Left lung (tissue), 10 donors: ENCODE data around the gene RXRA. TPM values are rescaled to one million over a fixed set of nuclear protein-coding genes. Genes with fewer than 3 reads are reported as not detected.

Source experiments
- ATAC-seq: fragments of 200-7000 bp; cut with Tn5 transposase; one replicate; pipeline ENCODE4 v1.9.1; 2020; ENCODE audit warnings: moderate library complexity
- DNase-seq, 4 donors: peaks; one replicate each; pipeline ENCODE4 v3.0.0-alpha.2; 2013 to 2020
- H3K27ac ChIP-seq, 2 donors: fragments of 200-600 bp; sonication (generic) in 1 of 2; one replicate each; pipeline versions ENCODE4 v1.5.0 to v1.8.0; 2020 to 2021
- H3K27me3 ChIP-seq, 2 donors: fragments of 200-600 bp; sonication (generic) in 1 of 2; one replicate each; pipeline versions ENCODE4 v1.5.0 to v1.8.0; 2020 to 2021
- H3K36me3 ChIP-seq, 2 donors: fragments of 200-600 bp; sonication (generic) in 1 of 2; one replicate each; pipeline versions ENCODE4 v1.5.0 to v1.8.0; 2020 to 2021
- H3K4me1 ChIP-seq, 2 donors: fragments of 200-600 bp; one replicate each; pipeline ENCODE4 v1.8.0; 2021
- H3K4me3 ChIP-seq, 2 donors: fragments of 200-600 bp; sonication (generic) in 1 of 2; one replicate each; pipeline versions ENCODE4 v1.5.0 to v1.8.0; 2020 to 2021; ENCODE audit warnings: mild to moderate bottlenecking in 1 of 2
- H3K9me3 ChIP-seq, 2 donors: fragments of 200-600 bp; sonication (generic) in 1 of 2; one replicate each; pipeline versions ENCODE4 v1.5.0 to v1.8.0; 2020 to 2021
- intact Hi-C, 2 donors: fragments of 100-400 bp; cut with DNase I; formaldehyde crosslinking; loops; one replicate each; pipeline versions ENCODE4 v1.11.2 to v1.14.2; 2022
- polyA plus RNA-seq, 6 donors: library from polyadenylated mRNA; unstranded; fragments of 120-200 nt; gene quantifications; one replicate each; pipeline ENCODE4 v1.2.1, GENCODE V29; 2013; ENCODE audit not compliant: insufficient read length in 6 of 6
- total RNA-seq, 2 donors: library from RNA; stranded (reverse); fragmentation: NEBNext Ultra II Directional; extraction: Animal tissue kit (Norgen Biotek cat#: 25700); gene quantifications; one replicate each; pipeline ENCODE4 v1.2.1, GENCODE V29; 2021
- TF ChIP-seq, protein P1 (sequence below), 2 donors: fragments of 200-600 bp; sonication (generic) in 1 of 2; IDR thresholded peaks; one replicate each; pipeline versions ENCODE4 v1.5.0 to v1.8.0; 2021; ENCODE audit warnings: antibody characterized with exemption in 2 of 2
- donor health status: DM: no; HTN: yes; CAD: no.
- donor health status: DM: no; HTN: no; CAD: no.

Gene RXRA
- total and polyA plus RNA-seq, 8 donors: 42.2 to 79.5 (median 55.7) TPM

DNA sequence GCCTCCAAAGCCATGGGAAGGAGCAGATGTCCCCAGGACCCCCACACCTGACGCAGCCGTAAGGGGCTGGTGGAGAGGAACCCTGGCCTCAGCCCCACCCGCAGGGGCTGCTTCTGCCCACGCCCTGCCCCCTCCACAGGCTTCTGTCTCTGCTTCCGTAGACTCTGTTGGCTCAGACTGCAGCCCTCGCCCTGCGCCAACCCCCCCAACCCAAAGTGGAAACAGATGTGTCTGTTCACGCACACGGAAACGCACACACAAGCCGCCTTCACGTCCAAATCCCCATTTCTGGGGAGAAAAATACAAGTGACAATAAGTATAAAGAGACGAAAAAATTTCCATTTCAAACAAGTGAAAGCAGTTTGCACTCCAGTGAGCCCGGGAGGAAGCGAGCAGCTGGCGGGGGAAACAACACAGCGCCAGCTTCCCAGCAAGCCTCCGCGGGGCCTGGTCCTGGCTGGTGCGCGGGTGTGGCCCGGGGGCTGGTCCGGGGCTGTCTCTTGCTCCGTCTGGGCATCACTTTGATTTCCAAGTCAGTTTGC, 32.6 kb upstream of the RXRA start:
- Histone ChIP-seq H3K9me3 (no peaks in the 10 kb centered on the region), H3K27me3 (peaks cover 0 to 17% of the 10 kb centered on the region in 2 donors), H3K4me1 (peaks cover 0 to 12% of the 10 kb centered on the region in 2 donors), H3K36me3 (no peaks in the 10 kb centered on the region), H3K27ac (no peak overlapping the region), H3K4me3 (peak overlapping the region in 1 of 2 donors; percentile 3)
- intact Hi-C loops: no loop called here
- peak; percentile 52 for ATAC-seq
- TF ChIP-seq, protein P1, sequence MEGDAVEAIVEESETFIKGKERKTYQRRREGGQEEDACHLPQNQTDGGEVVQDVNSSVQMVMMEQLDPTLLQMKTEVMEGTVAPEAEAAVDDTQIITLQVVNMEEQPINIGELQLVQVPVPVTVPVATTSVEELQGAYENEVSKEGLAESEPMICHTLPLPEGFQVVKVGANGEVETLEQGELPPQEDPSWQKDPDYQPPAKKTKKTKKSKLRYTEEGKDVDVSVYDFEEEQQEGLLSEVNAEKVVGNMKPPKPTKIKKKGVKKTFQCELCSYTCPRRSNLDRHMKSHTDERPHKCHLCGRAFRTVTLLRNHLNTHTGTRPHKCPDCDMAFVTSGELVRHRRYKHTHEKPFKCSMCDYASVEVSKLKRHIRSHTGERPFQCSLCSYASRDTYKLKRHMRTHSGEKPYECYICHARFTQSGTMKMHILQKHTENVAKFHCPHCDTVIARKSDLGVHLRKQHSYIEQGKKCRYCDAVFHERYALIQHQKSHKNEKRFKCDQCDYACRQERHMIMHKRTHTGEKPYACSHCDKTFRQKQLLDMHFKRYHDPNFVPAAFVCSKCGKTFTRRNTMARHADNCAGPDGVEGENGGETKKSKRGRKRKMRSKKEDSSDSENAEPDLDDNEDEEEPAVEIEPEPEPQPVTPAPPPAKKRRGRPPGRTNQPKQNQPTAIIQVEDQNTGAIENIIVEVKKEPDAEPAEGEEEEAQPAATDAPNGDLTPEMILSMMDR (IDR thresholded peaks at IDR 0.05): no peak
- DNase-seq: peak in 2 of 4 donors; percentile 51 to 71

DNA sequence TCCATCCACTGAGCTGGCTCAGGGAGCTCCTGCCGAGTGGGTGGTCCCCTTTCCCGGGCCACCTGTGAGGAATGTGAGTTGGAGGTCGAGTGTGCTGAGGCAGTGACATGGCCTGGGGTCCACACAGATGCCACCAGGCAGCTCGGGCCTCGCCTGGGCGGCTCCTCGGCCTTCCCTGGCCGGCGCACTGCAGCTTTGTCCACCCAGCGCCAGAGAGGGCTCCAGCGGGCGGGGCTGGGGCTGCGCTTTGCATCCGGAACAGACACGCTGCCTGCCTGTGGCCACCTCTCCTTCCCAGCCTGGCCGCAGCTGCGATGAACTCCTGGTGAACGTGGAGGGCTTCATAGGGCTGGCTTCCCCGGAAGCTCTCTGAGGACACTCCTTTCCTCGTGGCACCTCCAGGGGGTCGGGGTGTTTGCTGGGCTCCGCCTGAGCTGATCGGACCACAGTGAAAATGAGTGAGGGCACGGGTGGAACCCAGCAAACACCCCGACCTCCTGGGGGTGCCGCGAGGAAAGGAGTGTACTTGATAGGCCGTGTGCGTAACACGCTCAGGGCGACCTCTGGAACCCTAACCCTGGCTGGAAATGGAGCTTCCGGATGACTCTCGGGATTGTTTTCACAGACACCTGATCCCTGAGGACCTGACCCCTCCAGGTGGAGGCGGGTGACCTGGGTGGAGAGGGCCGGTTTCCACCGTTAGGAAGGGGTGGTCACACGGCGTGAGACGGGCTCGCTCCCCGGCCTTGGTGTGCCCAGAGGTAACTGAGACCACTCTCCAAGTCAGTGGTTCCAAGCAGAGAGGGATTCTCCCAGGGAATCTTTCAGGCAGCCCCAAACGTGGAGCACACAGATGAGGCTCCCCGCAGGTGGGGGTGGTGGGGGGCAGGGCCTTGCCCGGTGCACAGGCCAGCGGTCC, 31.8 kb upstream of the RXRA start:
- no peaks in the 10 kb centered on the region for H3K36me3 ChIP-seq
- intact Hi-C loops: no loop called here
- H3K27ac ChIP-seq: no peak overlapping the region
- ATAC-seq (peak; percentile 68), DNase-seq (peak in 1 of 4 donors; percentile 78)
- TF ChIP-seq, protein P1 (IDR thresholded peaks at IDR 0.05): no peak
- peaks cover 0 to 17% of the 10 kb centered on the region in 2 donors for H3K27me3 ChIP-seq
- H3K4me3 ChIP-seq: peak overlapping the region in 1 of 2 donors; percentile 3
- H3K4me1 ChIP-seq: peaks cover 0 to 12% of the 10 kb centered on the region in 2 donors
- no peaks in the 10 kb centered on the region for H3K9me3 ChIP-seq

DNA sequence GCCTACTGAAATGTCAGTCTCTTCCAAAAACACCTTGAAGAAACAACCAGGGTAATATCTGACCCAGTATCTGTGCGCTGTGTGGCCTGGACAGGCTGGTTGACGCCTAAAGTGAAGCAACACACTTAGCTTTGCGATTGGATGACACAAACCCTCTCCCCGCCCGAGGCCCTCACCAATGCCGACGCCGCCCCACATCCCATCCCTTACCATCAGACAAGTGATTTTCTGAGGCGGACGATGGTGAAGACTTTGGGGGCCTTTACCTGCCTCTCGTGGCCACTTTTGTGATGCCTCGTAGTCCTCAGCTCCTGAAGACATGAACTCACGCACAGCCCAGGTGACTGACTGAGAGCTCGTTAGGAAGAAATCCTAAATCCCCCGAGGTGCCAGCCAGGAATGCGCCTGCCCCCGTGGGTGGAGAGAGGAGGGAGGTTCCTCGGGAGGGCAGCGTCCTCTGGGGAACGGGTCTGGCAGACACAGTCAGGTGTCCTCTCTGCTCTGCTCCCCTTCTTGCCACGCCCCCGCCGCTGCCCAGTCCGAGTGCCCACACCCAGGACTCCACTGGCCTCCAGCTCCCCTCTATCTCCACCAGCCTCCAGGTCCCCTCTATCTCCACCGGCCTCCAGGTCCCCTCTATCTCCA, 31.0 kb upstream of the RXRA start:
- TF ChIP-seq, protein P1 (IDR thresholded peaks at IDR 0.05): no peak
- ATAC-seq: no peak
- no peaks in the 10 kb centered on the region for H3K9me3 ChIP-seq
- peaks cover 0 to 17% of the 10 kb centered on the region in 2 donors for H3K27me3 ChIP-seq
- peaks cover 0 to 12% of the 10 kb centered on the region in 2 donors for H3K4me1 ChIP-seq
- intact Hi-C loops: no loop called here
- H3K4me3 ChIP-seq: no peak overlapping the region
- H3K36me3 ChIP-seq: no peaks in the 10 kb centered on the region
- H3K27ac ChIP-seq: no peak overlapping the region
- peak in 1 of 4 donors; percentile 53 for DNase-seq

DNA sequence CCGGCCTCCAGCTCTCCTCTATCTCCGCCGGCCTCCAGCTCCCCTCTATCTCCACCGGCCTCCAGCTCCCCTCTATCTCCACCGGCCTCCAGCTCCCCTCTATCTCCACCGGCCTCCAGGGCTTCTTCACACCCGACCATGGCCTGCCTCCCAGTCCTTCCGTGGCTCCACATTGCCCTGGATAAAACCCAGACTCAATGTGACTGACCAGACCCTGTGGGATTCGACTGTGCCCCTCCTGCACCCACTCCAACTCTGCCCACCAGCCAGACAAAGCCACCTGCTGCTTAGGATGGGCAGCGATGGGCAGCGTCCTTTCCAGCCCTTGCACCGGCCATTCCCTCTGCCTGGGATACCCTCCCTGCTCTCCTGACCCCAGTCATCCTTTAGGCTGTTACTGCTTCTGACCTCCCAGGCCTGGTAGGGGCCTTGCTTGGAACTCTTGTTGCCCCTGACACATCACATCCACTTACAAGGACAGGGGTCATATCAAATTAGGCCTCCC, 30.5 kb upstream of the RXRA start:
- Histone ChIP-seq H3K4me3 (no peak overlapping the region), H3K36me3 (no peaks in the 10 kb centered on the region), H3K27ac (no peak overlapping the region), H3K9me3 (no peaks in the 10 kb centered on the region), H3K27me3 (peaks cover 0 to 17% of the 10 kb centered on the region in 2 donors), H3K4me1 (peaks cover 0 to 12% of the 10 kb centered on the region in 2 donors)
- ATAC-seq (no peak), DNase-seq (no peak)
- intact Hi-C loops: no loop called here
- TF ChIP-seq, protein P1 (IDR thresholded peaks at IDR 0.05): no peak
